ENCODE measurements around the gene TNKS2. TPM values are rescaled to one million over a fixed set of nuclear protein-coding genes. Genes with fewer than 3 reads are reported as not detected.

The TNKS2 gene
- total RNA-seq, 4 donors from 2014 or later = 27.8 to 47.0 (median 31.3) TPM

- H3K4me3 ChIP-seq = no peak overlapping the region
- TF ChIP-seq POLR2A (IDR thresholded peaks at IDR 0.05) = no peak
- no peak for TF ChIP-seq CTCF (IDR thresholded peaks at IDR 0.05)
- DNase-seq = no peak
These were observed 23.7 kb upstream of the TNKS2 start for GRCh38 chr10:91774571-91774970.

GRCh38 chr10:91775731-91776130 lies 22.5 kb upstream of the TNKS2 start:
- H3K4me1 ChIP-seq = no peaks in the 10 kb centered on the region
- no peak for DNase-seq
- H3K27me3 ChIP-seq = no peaks in the 10 kb centered on the region
- TF ChIP-seq CTCF (IDR thresholded peaks at IDR 0.05) = no peak
- no peak for TF ChIP-seq POLR2A (IDR thresholded peaks at IDR 0.05)
- no peaks in the 10 kb centered on the region for H3K36me3 ChIP-seq
- no peak overlapping the region for H3K27ac ChIP-seq
- H3K9me3 ChIP-seq = no peaks in the 10 kb centered on the region
- no peak overlapping the region for H3K4me3 ChIP-seq

More at GRCh38 chr10:91774571-91774970, 23.7 kb upstream of the TNKS2 start:
- H3K36me3 ChIP-seq = no peaks in the 10 kb centered on the region
- H3K4me1 ChIP-seq = no peaks in the 10 kb centered on the region
- H3K27me3 ChIP-seq = no peaks in the 10 kb centered on the region
- H3K27ac ChIP-seq = no peak overlapping the region
- H3K9me3 ChIP-seq = no peaks in the 10 kb centered on the region

DNA sequence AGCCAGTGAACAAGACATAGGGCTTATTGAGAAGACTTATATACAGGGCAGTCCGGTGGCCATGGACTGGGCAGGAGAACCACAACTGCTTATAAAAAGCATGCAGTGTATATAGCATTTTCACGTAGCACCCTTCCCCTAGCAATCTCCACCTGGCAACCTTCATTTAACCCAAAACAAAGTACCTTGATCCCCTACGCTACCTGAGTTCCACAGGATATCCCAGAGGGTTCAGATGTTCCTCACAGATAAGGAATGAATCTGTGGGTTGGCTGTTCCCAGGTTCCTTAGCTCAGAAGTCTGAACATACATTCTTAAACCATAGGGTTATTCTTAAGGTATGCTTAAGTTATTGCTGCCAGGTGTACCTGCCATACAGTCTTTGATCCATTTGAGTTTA lies 22.0 kb upstream of the TNKS2 start:
- H3K9me3 ChIP-seq = no peaks in the 10 kb centered on the region
- DNase-seq = no peak
- H3K36me3 ChIP-seq = no peaks in the 10 kb centered on the region
- H3K27me3 ChIP-seq = no peaks in the 10 kb centered on the region
- H3K4me1 ChIP-seq = no peaks in the 10 kb centered on the region
- no peak overlapping the region for H3K27ac ChIP-seq
- TF ChIP-seq CTCF (IDR thresholded peaks at IDR 0.05) = no peak
- no peak for TF ChIP-seq POLR2A (IDR thresholded peaks at IDR 0.05)
- no peak overlapping the region for H3K4me3 ChIP-seq

GRCh38 chr10:91778485-91778884 lies 19.7 kb upstream of the TNKS2 start:
- Histone ChIP-seq H3K27me3 (no peaks in the 10 kb centered on the region), H3K27ac (no peak overlapping the region), H3K4me1 (no peaks in the 10 kb centered on the region), H3K4me3 (no peak overlapping the region), H3K9me3 (no peaks in the 10 kb centered on the region), H3K36me3 (no peaks in the 10 kb centered on the region)
- TF ChIP-seq CTCF (IDR thresholded peaks at IDR 0.05) (no peak), POLR2A (IDR thresholded peaks at IDR 0.05) (no peak)
- DNase-seq = no peak

DNA sequence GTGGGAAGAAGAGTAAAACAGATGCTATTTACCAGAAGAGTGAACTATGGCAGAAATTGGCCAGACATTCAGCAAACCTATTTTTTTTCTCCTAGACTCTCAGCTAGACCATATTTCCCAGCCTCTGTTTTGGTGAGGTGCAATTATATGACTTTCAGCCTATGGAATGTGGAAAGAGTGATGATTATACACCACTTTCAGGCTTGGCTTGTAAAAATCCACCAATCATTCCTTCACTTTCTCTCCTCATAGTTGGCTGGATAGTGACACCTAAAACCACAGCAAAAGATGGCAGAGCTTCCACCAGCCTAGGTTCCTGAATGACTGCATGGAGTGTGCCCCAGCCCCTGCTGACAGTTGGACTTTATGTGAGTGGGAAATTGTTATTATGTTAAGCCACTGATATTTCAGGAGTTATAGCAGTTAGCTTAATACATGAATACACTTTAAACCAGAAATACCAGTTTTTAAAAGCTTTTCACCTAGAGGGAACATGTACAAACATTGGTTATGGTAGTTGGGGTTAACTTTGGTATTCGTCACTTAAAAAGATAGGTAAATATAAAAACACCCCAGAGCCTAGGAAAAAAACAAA lies 19.1 kb upstream of the TNKS2 start:
- no peak overlapping the region for H3K27ac ChIP-seq

More for the DNA sequence above, 19.1 kb upstream of the TNKS2 start:
- no peaks in the 10 kb centered on the region for H3K9me3 ChIP-seq
- no peak for DNase-seq
- no peak for TF ChIP-seq CTCF (IDR thresholded peaks at IDR 0.05)
- TF ChIP-seq POLR2A (IDR thresholded peaks at IDR 0.05) = no peak
- no peaks in the 10 kb centered on the region for H3K27me3 ChIP-seq
- no peaks in the 10 kb centered on the region for H3K36me3 ChIP-seq
- no peaks in the 10 kb centered on the region for H3K4me1 ChIP-seq
- H3K4me3 ChIP-seq = no peak overlapping the region

Measured in Peyer's patch (tissue), 4 donors.